GM19372 (cell line): Measurements from ENCODE around the gene COX7A2.

Source experiments
- ATAC-seq: cut with Tn5 transposase; IDR thresholded peaks from one replicate; pipeline ENCODE4 v1.9.1; 2021; ENCODE audit warnings: mild to moderate bottlenecking, low read depth, moderate library complexity; ENCODE audit not compliant: unreplicated experiment

COX7A2 gene

GRCh38 chr6:75268988-75269354 lies 25.4 kb upstream of the COX7A2 start:
- no peak for ATAC-seq

DNA sequence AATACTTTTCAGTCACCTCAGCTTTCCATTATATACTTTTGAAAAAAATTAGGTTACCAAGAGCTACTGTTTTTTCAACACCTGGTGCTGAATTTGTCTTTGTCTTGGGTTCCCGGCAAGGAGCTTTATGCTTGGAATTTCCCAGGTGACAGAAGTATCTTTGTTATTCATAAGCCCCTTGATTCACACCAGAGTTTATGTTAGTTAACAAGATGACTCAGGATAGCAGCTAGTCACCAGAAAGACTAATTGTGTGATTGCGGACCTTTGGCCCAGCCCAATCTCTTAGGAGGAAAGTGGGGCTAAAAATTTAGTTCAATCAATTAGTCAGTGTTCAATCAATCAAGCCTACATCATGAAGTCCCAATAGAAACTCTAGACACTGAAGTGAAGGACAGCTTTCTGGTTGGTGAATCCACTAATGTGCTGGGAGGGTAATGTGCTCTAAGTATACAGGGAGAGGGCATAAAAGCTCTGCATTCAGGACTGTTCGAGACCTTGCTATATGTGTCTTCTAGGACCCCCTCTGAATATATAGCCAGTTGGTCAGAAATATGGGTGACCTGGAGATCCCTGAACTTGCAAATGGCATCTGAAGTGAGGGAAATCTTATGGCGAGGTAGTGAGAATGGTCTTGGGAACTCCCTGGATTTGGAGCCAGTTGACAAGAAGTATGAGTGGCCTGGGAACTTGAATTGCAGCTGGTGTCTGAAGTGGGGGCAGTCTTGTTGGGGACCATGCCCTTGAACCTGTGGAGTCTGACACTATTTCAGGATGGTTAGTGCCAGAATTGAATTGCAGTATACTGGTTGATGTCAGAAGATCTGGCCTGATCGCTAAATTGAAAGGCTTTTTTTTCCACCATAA lies 24.8 kb upstream of the COX7A2 start:
- ATAC-seq, result no peak

DNA sequence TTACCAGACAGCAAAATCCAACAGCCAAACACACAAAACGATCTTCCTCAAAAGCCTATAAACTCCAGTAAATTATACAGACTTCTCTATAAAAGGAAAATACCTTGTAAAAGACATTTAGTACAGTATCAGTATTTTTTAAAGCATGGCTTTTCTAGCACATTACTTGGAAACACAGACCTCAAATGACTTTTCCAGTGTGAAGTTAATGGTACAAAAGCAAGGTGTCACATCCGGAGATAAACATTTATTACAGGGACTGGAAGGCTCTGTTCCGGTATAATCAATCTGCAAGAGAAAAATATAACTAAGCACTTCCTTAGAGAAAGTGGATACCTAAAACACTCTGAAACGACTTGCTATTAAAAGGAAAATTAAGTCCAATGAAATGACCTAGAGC lies 23.9 kb upstream of the COX7A2 start:
- ATAC-seq, result no peak

DNA sequence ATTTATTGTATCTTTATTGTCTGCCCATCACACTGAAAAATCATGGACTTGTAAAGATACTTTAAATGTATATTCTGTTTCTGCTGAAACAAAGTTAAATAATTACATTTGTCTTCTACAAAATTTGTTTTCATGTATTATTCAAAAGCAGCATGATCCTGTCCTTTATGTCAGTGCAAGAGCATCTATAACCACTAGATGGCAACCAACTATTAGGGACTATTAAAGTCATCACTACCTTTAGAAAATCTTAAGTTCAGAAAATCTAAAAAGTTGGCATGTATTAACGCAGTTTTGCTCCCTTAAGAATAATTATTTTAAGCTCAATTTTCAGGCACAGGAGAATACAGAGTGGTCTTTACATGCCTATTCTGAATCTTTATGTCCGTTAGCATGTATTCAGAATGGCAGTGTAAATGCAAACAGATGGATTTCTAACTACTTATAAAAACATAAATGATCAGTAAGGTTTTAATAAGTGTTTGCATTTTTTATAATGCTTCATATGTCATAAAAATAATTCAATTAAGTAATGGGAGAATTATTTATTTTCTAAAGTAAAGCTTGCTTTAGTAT lies 23.2 kb upstream of the COX7A2 start:
- peak; percentile 75 for ATAC-seq

- no peak for ATAC-seq
Observed at GRCh38 chr6:75263401-75263750, 19.8 kb upstream of the COX7A2 start.

DNA sequence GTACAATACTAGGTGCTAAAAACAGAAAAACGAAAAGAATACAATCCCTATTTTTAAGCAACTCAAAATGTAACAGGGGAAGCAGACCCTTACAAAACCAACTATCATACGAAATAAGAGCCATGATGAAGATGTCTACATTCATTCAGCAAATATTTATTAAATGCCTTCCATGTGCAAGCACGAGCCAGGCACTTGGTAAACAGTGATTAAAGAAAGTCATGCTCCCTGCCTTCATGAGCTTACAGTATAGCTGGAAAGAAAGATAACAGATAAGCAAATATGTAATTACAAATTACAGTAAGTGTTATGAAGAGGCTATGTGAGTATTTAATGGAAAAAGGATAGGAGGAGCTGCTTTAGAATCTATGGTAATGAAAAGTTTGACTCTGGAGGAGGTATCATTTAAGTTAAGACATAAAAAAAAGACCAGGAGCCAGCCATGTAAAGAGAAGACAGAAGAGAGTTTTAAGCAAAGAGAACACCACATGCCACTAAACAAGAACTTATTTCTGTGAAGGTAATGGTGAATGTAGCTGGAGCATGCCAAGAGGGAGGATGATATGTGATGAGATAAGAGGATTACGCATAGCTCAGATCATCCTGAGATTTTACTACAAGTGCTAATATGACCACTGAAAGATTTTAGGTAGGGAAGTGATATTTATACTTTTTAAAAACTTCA lies 19.3 kb upstream of the COX7A2 start:
- ATAC-seq, result no peak

DNA sequence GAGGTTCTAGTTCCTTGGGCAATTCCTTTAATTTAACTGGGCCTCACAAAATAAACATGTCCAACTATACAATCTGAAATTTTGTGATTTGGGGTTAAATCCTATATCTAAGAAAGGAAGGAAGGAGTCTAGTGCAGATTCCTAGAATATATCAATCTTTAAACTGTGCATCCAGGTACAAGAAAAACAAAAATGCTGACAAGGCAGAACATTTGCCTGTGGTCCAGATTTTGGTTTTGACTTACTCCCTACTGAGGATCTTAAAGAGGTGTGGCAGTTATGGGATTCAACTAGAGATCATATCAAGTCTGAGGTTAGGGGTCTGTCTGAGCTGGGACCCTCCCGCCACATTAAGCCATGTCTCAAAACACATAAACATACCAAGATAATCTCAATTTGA lies 17.7 kb upstream of the COX7A2 start:
- no peak for ATAC-seq

- no peak for ATAC-seq
Observed at GRCh38 chr6:75257343-75258087, 13.9 kb upstream of the COX7A2 start.

- no peak for ATAC-seq
Observed at GRCh38 chr6:75250552-75250951, 7.0 kb upstream of the COX7A2 start.

GRCh38 chr6:75249837-75250236 lies 6.2 kb upstream of the COX7A2 start:
- no peak for ATAC-seq

DNA sequence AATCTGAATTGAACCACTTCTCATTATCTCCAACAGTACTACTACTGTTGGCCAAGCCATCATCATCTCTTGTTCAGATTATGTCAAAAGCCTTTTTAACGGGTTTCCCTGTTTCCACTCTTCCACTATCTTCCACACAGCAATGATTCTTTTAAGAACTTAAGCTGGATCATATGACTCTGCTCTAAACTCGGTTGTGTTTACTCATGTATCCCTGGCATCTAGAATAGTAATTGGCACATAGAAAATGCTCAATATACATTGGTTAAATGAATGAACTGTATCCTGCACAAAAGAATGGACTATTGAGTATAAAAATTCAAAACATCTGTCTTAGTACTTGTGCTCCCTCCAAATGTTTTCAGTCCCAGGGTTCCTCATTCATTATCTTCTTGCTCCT lies 2.8 kb upstream of the COX7A2 start:
- no peak for ATAC-seq

GRCh38 chr6:75244063-75244584 lies 523 bp upstream of the COX7A2 start:
- peak; percentile 8 for ATAC-seq

DNA sequence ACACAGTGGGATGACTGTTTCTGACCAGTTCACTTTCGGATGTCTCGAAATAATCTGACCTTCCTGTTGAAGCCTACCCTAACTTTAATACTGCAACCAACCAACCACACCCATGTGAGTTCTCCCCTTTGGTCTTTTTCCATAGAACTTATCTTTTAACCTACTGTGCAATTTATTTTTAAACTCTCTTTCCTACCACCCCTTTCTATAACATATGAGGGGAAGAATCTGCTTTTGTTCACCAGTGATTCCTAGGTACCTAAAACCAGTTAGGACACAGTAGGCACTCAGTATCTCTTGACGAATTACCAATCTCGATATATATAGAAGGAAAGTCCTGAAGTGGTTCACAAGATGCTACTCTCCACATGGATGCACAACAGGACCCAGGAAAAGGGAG lies 7.0 kb downstream of the COX7A2 start:
- no peak for ATAC-seq

- no peak for ATAC-seq
Observed at GRCh38 chr6:75235271-75235670, 8.3 kb downstream of the COX7A2 start.

DNA sequence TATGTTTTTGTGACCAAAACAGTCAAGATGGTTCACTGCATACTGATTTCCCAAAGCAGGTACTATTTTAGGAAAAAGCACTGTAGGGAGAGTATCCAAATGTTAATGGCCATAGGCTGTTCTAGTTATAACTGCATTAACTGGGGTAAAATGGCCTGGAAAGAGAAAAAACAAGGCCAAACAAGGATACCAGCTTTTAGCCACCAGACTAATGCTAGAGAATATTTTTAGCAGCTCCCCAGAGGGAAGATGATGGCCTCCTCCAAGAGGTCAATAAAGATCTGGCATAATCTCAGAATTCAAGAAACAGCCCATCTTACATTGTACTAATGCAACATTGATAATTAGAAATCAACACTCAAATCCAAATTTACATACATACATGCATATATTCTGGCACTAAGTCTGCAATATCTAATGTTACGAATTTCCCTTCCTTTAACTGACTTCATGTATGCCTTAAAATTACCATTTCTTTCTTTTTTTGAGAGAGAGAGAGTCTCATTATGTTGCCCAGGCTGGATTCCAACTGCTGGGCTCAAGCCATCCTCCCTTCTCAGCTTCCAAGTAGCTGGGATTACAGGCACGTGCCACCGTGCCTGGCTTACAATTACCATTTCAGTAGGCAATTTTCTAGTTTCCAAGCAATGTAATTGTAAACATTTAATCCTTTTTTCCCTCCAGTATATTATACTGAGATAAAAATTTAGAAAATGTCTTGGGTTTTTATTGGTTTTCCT lies 9.3 kb downstream of the COX7A2 start:
- no peak for ATAC-seq

DNA sequence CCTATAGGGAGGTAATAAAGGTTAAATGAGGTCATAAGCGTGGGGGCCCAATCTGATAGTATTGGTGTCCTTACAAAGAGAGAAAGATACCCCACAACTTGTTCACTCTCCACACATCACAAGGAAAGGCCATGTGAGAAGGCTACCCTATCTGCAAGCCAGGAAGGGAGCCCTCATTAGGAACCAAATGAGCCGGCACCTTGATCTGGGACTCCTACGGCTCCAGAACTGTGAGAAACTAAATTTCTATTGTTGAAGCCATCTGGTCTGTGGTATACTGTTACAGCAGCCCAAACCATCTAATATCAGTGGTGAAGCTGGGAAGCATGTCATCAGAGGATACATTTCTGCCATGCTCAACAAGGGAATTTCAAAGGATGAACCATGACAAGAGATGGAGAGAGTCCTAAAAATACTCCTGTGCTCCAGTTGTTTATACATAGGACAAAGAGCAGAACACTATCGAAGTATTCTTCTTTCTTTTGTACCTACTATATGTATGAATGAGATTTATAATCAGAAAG lies 10.4 kb downstream of the COX7A2 start:
- ATAC-seq, result no peak

DNA sequence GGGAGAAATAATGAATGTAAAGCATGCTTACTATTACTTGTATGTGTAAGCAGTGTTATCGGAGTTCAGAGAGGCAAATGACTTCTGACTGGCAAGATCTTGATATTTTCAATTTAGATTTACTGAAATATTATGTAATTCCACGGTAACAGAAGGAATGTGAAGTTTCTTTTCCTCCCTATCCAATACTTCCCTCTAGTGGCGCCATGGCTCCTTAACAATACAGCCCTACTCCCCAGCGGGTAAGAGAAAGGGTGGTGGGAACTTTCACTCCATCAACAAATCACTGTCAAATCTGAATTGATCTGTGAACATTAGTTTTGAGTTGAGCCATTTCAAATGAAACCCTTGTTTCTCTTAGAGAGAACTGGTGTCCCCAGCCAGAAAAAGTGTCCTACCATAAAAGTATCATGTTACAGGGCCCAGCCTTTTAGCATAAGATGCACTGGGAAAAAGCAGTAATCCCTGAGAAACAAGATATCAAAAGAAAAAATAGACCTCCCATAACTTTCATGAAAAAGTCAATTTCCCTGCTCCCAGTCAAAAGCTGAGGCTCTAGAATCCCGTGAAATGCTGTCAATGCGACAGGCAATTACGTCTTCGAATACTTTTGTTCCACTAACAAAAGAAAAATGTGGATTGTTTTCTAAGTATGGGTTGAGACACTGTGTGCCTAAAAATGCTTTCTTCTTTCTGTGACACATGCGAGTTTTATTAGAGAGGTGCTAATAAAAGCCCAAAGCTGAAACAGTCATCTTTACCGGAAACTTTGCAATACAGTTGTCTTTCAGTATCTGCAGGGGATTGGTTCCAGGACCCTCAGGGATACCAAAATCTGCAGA lies 12.9 kb downstream of the COX7A2 start:
- no peak for ATAC-seq

DNA sequence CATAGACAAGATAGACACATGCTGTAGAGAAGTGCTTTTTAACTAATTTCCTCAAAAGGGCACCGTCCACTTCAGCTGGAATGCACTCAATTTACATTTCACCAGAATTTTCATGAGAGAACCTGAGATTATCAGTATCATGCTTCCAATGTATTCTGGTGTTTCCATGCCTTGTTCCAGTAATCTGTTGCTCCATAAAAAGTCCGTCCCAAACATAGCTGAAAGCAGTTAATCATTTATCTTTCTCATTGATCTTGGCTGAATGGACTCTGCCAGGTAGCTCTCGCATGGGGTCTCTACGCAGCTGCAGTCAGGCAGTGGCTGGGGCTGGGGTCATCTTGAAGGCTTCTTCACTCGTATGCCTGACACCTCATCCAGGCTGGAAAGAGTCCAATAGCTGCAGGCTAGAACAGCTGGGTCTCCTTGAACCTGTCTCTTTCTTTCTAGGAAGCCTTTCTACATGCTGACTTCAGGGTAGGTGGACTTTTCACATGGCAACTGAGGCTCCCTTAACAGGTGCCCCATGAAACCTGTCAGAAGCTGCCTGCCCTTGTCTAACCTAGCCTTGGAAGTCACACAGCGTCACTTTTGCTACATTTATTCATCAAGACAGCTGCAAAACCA lies 19.2 kb downstream of the COX7A2 start:
- no peak for ATAC-seq

- ATAC-seq, result no peak
Observed at GRCh38 chr6:75223428-75223827, 20.2 kb downstream of the COX7A2 start.
